Coronary artery (tissue), 2 donors: ENCODE results near the gene BUB1.

Experiments used
- DNase-seq: peaks from one replicate; pipeline ENCODE4 v3.0.0-alpha.2; 2017; ENCODE audit warnings: low spot score
- H3K27ac ChIP-seq, 2 donors: fragments of 200-600 bp; sonication (generic); one replicate each; pipeline ENCODE4 v1.5.1; 2016 to 2019
- H3K4me3 ChIP-seq: fragments of 200-600 bp; sonication (generic); 2 replicates; pipeline ENCODE4 v1.5.1; 2016; ENCODE audit warnings: mild to moderate bottlenecking, moderate library complexity
- TF ChIP-seq, protein P1 (sequence below): fragments of 200-600 bp; sonication (generic); IDR thresholded peaks from one replicate; pipeline ENCODE4 v1.5.1; 2019; ENCODE audit warnings: antibody characterized with exemption

Gene BUB1

DNA sequence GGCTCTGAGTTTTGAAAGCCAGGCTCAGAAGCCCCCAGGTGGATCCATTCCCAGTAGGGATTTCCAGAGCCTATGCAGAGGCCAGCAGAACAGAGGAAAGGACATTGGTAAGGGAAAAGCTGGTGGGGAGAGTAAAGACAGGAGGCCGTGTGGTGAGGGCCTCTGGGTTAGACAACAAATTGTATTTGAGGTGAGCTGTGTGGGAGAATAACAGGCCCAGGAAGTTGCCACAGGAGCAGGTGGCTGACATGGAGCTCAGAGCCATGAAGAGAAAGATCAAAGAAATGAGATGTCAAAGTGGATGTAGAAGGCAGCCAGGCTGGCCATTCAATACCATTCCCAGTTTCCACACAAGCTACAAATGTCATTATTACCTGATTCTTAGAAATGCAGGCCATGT is 8.8 kb downstream of the BUB1 start:
- no peak for DNase-seq
- no peak overlapping the region for H3K27ac ChIP-seq
- TF ChIP-seq, protein P1, sequence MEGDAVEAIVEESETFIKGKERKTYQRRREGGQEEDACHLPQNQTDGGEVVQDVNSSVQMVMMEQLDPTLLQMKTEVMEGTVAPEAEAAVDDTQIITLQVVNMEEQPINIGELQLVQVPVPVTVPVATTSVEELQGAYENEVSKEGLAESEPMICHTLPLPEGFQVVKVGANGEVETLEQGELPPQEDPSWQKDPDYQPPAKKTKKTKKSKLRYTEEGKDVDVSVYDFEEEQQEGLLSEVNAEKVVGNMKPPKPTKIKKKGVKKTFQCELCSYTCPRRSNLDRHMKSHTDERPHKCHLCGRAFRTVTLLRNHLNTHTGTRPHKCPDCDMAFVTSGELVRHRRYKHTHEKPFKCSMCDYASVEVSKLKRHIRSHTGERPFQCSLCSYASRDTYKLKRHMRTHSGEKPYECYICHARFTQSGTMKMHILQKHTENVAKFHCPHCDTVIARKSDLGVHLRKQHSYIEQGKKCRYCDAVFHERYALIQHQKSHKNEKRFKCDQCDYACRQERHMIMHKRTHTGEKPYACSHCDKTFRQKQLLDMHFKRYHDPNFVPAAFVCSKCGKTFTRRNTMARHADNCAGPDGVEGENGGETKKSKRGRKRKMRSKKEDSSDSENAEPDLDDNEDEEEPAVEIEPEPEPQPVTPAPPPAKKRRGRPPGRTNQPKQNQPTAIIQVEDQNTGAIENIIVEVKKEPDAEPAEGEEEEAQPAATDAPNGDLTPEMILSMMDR = no peak
- H3K4me3 ChIP-seq = no peak overlapping the region

DNA sequence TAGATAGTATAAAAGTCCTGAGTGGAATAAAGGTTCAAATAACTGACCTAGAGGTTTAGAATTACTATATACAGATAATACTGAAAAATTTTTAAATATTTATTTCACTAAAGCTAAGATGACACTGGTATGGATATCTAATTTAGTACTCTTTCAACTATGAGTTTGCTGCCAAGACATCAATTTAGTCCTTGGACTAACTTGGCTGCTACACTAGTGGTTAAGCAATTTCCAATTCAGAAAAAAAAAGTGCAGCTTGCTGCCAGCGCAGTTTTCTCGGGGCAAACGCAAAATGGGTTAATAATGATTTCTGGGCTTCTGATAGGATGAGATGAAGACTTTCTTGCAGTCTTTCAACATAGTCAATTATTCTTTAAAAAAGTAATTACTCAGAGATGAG is 10.8 kb downstream of the BUB1 start:
- no peak for DNase-seq
- TF ChIP-seq, protein P1 = no peak
- Histone ChIP-seq H3K4me3 (no peak overlapping the region), H3K27ac (no peak overlapping the region)

DNA sequence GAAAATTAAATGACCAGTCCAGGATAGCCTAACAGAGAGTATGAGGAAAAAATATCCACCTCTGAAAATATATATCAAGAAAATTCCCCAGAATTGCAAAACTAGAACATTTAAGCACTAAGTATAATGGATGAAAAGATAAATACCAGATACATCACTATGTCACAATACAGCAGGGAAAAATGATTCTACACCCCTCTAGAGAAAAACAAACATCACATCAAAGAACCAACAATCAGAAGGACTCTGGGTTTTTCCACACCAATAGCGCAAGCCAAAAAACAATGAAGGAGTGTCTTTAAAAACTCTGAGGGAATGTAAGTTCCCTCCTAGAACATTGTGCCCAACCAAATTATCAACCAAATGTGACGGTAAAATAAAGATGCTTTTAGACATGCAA is 13.7 kb downstream of the BUB1 start:
- TF ChIP-seq, protein P1 = no peak
- H3K27ac ChIP-seq = no peak overlapping the region
- no peak overlapping the region for H3K4me3 ChIP-seq
- no peak for DNase-seq

DNA sequence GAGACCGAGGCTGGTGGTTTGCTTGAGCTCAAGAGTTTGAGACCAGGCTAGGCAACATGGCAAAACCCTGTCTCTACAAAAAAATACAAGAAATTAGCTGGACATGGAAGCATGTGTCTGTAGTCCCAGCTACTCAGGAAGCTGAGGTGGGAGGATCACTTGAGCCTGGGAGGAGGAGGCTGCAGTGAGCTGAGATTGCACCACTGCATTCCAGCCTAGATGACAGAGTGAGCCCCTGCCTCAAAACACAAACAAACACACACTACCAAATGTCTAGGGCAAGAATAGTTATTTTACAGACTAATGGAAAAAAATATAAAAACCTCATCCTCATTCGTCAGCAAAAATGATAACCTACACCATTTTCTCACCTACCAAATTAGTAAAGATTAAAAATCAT is 15.3 kb downstream of the BUB1 start:
- TF ChIP-seq, protein P1 = no peak
- no peak overlapping the region for H3K4me3 ChIP-seq
- H3K27ac ChIP-seq = no peak overlapping the region
- DNase-seq = no peak

DNA sequence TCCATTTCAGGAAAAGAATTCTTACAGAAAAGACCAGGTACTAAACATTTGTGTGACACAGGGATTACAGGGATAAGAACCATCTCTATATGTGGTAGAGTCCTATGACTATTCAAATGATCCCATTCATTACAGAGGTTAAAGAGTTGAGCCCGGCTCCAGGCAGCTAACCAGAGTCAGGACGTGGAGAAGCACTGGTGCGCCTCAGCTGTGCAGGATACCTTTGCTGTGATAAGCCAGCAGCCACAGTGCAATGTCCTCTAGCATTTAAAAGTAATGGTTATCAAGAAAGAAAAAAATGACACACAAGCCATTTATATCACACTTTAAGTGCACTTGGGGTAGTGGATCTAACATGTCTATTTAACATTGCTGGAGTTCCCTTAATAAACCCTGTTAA is 17.3 kb downstream of the BUB1 start:
- Histone ChIP-seq H3K4me3 (no peak overlapping the region), H3K27ac (no peak overlapping the region)
- TF ChIP-seq, protein P1 = no peak
- no peak for DNase-seq

DNA sequence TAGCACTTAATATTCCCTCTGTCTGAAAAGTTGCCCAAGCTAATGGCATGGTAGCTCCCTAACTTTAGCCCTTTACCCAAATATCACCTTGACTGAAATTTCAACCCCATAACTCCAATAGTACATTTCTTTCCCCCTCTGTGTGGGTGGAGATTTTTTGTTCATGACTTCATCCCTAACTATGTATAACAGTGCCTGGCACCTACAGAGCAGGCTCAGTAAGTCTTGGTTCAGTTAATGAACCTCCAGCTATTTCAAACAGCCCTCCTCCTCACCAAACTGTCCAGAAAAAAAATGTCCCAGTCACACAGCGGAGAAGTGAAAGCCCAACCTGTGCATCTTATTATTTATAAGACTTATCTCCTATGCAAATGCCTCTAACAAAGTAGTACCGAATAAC is 18.6 kb downstream of the BUB1 start:
- no peak for DNase-seq
- TF ChIP-seq, protein P1 = no peak
- Histone ChIP-seq H3K4me3 (no peak overlapping the region), H3K27ac (no peak overlapping the region)

DNA sequence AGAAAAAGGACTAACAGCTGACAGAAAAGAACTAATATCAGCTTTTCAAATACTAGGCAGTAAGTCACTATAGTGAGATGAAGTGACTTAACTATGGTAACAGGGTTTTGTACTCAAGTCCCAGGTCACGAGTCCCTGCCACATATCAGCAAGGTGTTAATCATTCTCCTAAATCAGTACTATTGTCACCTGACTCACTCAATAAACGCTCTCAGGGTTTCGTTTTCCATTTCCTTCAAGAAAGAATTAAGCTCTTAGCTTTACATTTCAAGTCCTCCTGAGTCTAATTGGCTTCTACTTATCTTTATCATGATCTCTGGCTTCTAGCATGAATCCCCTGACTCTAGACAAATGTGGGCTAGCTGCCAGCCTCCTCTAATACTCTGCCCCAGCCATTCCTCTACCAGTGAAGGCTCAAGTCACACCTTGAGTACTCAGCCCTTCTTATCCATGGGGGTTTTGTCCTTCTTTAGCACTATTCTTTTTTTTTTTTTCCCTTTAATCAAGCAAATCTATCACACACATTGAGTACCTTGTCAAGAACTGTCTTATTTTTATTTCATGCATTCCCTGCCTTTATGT is 20.0 kb downstream of the BUB1 start:
- Histone ChIP-seq H3K4me3 (no peak overlapping the region), H3K27ac (no peak overlapping the region)
- no peak for DNase-seq
- TF ChIP-seq, protein P1 = no peak
